ENCODE results near the gene AURKA.
"Not testable (repeated sequence)": the region's sequence is repeated elsewhere in the genome, so short reads cannot be mapped to it uniquely, and the experiment has no call there.

Gene AURKA

DNA sequence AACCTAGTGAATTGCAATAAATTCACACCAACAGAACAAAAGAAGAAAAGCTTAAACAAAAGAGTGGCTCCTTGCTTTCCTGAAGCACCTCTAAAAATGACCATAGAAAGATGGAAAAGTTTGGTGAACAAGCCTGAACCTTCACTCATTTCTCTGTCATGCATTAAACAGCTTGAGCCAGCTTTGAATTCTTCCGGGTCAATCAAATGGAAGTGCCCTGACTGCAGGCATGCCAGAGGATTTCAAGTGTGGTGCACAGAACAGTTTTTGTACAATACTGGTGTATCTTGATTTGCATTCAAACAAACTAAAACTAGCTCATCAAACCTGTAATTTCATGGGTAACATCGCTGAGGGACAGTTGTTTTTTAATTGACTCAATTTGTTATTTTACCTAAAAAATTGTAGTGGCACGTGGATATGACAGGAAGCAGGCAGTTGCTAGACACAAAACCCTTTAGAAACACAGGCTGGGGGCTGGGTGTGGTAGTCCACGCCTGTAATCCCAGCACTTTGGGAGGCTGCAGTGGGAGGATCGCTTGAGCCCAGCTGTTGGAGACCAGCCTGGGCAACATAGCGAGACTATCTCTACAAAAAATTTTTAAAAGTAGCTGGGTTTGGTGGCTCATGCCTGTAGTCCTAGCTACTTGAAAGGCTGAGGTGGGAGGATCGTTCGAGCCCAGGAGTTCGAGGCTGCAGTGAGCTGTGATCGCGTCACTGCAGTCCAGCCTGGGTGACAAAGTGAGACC is 29.1 kb upstream of the AURKA start:
- DNase-seq, result no peak

DNA sequence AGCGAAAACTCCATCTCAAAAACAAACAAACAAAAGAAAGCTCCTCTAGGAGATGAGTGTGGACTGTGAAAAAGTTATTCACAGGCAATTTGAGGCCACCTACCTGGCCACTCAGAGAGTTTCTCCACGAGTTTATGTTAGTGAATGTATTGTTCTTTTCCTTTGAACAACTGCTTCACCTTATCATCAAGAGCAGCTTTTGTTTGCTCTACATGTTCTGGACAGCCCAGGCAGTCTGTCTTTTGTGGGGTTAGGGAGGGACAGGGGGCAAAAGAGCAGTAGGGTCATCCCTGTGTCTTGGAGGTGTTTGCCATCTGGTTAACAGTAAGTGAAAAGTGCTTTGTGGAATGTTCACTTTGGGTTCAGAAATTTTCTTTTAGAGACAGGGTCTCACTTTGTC is 28.0 kb upstream of the AURKA start:
- no peak for DNase-seq

DNA sequence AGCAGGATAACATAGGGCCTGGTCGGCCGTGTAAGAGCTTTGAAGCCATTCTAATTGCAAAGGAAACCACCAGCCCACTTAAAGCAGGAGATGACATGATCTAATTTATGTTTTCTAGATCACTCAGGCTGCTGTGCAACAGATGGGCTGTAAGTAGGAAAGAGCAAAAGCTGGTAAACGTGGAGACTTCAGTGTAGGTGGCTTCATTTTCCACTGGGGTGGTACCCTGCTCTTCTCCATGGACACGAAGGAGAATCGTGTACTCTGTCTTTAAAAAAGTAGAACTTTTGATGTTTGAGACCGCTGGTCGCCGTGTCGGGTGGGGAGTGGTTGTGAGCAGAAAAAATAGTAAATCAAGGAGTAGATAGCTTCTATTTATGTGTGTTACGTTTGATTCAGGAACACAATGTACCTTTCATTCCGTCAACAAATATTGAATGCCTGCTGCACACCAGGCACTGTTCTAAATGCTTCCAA is 26.4 kb upstream of the AURKA start:
- no peak for DNase-seq

DNA sequence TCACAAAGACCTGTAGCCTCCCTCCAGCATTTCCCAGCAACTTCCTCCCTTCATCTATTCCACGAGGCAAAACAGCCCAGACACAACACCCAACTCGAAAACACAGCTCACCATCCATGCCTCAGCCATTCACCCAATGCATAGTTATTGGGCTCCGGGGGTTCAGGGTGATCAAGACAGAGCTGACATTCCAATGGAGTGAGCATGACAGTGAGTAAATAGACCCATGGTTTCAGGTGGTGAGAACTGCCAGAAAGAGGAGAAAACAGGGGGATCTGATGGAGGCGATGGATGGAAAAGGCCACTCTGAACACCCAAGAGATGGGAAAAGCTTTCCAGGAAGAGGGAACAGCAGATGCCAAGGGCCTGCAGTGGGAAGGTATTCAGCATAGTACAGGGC is 25.9 kb upstream of the AURKA start:
- DNase-seq, result no peak

DNA sequence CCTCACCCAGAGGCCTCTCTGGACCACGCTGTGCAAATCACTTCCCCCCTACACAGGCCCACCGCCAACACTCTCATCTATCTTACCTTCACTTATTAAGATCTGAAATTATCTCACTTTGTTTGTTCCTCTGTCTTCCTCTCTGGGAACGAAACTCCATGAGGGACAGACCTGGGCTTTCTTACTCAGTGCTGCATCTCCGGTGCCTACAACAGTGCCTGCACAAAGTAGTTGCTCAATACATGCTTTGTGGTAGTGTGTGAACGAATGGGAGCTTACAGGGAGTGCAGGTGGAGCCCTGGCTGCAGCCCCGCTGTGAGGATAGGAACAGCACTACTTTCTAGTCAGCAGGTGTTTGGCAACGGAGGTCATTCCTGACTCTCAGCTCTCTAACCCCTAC is 25.4 kb upstream of the AURKA start:
- DNase-seq, result no peak

DNA sequence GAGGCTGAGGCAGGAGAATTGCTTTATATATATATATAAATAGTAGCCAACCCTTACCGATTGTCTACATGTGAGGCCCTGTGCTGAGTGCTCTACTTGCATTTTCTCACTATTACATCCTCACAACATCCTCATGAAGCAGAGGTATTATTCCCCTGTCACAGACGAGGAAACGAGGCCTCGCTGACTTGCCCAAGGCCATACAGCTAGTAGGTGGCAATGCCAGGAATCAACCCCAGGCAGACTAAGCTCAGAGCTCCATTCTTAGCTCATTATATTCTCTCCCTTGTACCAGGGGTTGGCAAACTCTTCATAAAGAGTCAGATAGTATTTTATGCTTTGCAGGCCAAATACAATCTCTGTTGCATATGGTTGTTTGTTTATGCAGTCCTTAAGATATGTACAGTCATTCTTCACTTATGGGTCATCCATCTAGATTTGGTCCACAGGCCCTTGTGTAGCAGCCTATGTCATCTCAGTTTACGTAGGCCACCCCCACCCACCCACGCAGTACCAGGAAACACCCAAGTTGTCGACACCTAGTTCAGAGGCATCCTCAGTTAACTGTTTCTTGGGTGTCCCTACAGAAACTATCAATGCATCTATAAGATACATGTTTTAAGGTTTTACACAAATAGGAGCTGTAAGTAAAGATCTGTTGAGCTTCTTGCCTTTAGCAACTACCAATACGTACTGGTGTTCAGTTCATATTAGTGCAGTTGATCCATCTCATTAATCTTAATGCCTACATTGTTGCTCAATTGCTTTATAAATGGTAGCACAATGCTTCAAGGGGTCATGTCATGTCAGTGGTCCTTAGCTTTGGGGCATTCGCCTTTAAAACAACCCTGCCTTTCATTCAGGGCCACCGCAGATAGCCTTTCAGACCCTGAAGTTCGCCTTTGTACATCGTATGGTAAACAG is 23.1 kb upstream of the AURKA start:
- DNase-seq, result no peak

DNA sequence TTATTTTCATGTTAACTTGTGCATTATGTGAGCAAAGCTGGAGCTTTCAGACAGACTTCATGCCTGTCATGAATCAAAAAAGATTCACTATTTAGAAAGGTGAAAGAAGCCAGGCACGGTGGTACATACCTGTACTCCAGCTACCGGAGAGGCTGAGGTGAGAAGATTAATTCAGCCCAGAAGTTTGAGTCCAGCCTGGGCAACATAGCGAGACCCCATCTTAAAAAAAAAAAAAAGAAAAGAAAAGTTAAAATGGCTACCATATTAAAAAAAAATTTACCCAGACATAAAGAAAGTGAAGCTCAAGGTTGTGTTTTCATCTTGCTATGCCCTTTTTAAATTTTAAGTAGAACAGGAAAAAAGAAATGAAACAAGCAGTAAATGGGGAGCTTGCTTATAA is 20.9 kb upstream of the AURKA start:
- DNase-seq, result no peak

DNA sequence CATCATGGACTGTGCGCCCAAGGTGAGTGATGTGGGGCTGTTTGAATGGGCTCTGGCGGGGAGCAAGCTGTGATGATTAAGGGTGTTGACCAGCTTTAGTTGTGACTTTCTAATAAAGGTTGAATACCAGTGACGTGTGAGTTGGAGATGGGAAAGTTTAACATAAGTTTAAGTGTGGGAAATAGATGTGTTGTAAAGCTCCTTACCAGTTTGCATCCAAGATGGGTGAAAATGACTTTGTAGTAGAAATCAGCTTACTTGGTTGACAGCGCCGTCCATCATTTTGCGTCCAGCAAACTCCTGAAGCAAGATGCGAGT is 20.4 kb upstream of the AURKA start:
- DNase-seq, result no peak

DNA sequence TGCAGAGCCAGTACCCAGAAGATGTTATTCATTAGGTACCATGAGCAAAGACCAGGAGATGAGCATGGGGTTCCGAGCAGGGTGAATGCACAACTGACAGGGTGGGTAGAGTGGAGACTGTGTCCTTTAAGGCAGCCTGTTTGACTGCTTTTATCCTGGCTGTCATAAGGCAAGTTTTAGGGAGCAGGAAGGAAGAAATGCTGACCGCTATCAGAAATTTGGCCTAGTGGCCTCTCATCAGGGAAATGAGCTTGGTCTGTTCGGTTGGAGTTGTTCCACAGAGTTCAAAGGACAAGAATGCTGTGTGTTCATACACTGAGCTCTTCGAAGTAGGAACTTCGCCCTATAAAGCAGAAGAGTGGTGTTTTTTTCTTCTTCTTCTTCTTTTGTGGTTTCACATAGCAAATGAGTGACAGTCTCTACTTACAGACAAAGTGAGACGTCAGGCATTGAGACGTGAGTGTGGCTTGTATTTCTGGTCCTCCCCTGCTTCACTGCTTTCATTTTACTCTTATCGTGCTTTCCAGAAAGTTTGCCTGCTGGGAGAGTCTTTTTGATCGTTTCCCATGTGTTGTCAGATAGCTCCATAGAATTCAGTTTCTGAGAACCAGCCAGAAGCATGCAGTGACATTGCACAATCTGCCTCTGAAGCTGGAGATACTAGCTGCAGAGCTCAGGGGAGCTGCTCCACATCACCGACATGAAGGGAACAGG is 19.9 kb upstream of the AURKA start, which contains the start of gene CASS4:
Gene CASS4, plus strand, starts transcription at position 502 of the 714 bp plus-strand sequence. Its CDS starts 199 bp downstream, at position 701.
- DNase-seq, result no peak

DNA sequence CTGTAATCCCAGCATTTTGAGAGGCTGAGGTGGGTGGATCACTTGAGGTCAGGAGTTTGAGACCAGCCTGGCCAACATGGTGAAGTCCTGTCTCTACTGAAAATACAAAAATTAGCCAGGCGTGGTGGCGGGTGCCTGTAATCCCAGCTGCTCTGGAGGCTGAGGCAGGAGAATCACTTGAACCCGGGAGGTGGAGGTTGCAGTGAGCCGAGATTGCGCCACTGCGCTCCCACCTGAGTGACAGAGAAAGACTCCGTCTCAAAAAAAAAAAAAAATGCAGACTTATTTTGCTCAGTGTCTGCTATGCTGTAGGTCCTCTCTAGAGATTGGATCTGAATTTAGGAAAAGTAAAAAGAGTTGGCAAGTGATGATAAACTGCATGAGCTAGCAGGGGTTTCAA is 19.3 kb upstream of the AURKA start:
- DNase-seq, result not testable (repeated sequence)

DNA sequence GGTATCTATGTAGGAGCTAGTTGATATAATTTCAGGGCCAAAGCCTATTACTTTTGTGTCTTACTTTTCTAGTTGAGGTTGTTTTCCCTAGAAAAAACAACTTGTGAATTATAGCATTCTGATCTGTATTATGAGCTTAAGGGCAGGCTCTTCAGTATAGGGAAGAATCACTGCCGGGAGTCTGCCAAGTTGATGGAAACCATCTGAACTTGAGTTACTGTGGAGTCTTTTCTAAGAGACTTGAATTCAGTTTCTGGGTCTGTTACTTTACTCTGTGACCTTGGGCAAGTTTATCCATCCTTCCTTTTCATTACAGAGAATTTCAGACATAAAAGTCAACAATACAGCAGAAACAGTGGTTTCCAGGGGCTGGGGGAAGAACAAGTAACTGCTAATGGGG is 17.9 kb upstream of the AURKA start:
- no peak for DNase-seq

DNA sequence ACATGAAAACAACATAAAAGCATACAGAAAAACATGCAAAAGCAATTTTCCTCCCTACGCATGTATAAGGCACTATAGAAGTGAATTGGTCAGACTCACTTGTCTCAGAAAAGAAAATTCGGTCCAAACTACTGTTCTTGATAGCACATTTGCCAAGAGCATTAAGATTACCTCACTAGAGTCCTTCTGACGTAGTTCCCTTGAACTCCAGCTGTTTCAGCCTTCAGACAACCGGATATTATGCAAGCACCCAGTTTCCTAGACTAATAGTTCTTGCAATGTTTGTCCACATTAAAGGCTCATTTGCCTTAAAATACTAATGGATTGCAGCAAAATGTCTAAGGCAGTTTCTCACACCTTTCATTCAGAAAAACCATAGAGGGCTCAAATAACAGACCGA is 17.5 kb upstream of the AURKA start:
- no peak for DNase-seq

DNA sequence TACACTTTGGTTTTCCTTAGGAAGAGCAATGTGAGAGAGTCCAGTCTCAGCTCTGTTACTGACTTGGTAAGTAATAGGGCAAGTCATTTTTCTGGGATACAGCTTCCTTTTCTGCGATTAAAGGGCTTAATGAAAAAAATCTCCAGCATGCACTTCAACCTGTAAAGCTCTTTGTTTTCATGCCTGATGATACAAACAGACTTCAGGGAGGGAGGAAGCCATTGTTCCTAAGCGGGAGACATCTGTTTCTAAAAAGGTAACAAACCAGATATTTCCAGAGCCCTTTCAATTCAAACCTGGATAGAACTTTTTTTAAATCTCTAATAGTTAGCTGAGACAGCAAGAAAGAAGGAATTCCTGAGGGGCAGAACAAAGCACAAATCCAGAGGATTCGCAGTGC is 14.9 kb upstream of the AURKA start:
- no peak for DNase-seq

DNA sequence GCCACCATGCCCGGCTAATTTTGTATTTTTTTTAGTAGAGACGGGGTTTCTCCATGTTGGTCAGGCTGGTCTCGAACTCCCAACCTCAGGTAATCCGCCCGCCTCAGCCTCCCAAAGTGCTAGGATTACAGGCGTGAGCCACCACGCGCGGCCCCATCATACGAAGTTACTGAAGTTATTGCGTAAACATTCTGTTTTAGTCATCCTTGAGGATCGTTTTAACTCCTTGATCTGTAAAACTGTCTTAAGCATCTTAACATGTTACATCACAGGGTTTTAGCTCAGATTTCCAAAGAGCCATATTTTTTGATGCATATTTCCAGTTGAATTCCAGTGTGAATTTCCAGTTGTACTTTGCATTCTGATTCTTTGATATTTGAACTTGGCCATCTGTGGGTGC is 13.3 kb upstream of the AURKA start:
- DNase-seq, result not testable (repeated sequence)

DNA sequence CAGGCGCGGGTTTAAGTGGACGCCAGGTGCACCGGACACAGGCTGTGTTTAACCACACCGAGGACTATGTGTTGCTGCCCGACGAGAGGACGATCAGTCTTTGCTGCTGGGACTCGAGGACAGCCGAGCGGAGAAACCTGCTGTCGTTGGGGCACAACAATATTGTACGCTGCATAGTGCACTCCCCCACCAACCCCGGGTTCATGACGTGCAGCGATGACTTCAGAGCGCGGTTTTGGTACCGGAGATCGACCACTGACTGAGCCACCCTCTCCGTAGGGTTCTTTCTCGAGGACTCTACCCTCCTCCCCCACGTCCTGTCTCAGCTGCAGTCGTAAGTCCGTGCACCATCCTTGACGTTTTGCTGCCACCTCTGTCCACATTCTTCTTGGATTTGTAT is 11.4 kb upstream of the AURKA start:
- no peak for DNase-seq

DNA sequence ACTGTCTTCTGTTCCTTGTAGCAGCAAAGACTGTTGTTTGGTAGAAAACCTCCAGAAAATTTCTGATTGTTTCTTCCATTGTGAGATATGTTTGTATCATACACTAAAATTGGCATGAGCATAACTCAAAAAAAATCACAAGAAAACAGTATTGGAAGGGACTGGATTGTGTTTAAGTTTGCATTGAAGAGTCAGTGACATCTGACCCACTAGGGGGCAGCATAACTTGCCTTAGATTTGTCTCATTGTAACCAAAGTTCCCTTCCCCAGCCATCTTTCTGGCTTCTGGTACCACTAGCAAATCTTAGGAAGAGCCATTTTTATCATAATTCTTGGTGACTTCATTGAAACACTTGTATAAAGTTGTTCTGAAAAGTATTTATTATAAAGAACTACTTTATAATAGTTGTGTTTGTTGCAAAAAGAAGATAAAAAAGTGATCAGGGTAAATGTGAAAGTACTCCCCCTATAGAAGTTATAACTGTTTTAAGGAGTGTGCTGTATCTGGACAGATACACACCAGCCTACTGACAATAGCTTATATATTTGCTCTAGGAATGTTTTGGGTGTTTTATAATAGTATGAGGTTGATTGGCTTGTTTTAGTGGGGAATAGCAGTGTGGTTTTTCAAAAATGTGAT is 8.1 kb upstream of the AURKA start:
- no peak for DNase-seq

DNA sequence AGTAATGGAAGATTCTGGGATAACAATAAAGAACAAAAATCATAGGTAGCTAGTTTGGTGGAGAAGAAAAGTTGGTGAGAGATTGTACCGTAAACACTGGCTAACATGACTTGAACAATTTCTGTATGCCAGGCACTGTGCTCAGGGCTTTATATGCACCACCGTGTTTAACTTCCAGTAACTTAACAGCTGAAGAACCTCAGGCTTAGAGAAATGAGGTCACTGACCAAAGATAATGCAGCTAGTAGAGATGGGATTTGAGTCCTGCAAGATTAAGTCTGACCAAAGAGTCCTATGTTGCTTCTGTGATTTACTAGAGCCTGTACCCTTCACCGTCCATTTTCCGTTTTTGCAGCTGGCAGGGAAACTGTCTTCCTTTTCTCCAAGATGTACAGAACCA is 3.2 kb upstream of the AURKA start:
- DNase-seq, result no peak

DNA sequence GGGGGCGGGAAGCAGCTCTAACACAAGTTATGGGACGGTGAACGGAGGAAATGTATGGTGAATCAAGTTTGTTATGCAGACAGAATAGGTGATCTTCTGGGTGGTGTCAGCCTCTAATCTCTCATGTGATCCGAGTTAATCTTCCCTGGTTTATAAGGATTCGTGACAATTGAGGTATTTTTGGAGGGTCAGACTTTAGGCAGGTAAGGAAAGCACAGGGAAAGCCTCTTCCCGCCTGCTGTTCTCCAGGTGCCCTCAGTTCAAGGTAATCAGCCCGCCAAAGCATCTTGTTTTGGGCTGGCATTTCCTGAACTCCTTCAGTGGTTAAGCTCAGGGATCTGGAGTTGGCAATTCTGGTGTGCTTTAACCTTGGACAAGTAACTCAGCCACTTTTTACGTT is 1.6 kb upstream of the AURKA start:
- DNase-seq, result no peak

DNA sequence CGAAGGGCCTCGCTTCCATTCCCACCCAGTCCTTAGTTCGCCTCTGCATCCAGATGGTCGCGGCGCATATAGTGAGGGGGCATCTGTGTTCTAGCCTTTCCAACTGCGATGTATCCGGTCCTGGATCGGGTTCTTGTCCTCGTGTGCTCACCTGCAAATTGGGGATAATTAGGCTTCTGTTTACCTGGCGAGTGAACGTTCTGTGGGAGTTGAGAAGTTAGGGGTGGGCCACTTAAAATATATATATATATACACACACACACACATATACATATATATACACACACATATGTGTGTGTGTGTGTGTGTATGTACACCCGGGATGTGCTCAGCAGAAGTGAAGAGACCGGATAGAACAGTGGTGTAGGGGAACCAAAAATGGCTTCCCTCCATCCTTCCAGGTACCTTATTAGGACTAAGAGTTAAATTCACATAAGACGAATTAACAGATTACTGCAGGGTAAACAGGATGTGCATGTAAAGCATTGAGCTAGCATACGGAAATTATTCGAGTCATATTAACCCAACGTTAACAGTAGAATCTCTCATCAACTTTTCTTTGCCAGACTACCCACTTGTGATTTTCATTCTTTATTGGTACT is 967 bp upstream of the AURKA start:
- no peak for DNase-seq

DNA sequence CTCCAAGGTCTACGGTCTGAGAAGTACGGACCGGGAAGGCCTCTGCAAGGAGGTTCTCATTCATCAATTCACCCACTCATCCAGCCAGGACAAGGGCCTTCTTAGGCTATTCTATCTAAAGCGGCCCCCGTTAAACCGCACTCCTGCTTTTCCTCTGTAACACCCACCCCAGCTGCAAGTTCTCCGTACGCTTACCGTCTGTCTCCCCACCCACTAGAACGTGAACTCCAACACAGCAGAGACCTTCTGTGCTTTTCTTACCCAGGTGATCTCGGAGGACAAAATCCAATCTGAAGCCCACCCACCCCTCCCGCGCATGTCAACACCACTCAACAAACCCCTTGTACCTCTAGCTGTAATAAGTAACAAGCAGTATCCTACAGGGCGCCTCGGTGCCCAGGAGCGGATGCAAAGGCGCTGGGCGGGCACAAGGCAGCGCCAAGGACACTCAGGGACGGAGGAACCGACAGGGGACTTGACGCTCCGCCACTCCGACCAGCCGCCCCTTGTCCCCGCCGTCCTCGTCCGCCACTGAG is 351 bp downstream of the AURKA start:
- DNase-seq, result no peak

DNA sequence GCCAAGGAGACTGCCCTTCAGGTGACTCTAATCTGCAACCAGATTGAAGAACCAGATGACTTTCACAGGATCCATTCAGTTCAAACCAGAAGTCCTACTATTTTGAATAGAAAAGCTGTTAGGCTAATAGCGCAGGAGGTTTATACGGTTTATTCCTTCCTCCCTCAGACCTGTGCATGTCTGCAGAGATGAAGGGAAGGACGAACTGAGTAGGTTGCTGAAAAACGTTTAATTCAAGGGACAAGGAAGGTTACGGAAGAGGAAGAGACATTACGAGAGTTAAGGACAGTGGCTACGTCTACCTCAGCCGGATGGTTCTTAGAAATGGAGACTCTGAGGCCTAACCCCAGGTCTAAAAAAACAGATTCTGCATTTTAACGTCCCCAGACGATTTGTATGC is 978 bp downstream of the AURKA start:
- no peak for DNase-seq

DNA sequence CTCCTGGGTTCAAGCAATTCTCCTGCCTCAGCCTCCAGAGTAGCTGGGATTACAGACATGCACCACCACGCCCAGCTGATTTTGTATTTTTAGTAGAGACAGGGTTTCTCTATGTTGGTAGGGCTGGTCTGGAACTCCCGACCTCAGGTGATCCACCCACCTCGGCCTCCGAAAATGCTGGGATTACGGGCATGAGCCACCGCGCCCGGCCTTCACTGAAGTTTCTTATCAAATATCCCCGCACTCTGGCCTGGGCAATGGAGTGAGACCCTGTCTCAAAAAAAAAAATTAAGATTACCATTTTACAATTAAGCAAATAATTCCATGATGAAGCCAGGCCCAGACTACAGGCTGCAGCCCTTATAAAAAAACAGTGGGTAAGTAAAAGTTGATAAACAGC is 1.6 kb downstream of the AURKA start:
- DNase-seq, result not testable (repeated sequence)

Measured in DMS79 (cell line).